GM21619 (cell line): Measurements from ENCODE around the gene UNC45A.
A peak's percentile ranks its signal among the peaks of the same experiment; 100 is the strongest.

Experiments
- ATAC-seq: cut with Tn5 transposase; IDR thresholded peaks from one replicate; pipeline ENCODE4 v1.9.1; 2021; ENCODE audit not compliant: unreplicated experiment

Gene UNC45A

GRCh38 chr15:90959028-90959595 lies 24.0 kb downstream of the UNC45A start:
- ATAC-seq: no peak

GRCh38 chr15:90959894-90960293 lies 24.8 kb downstream of the UNC45A start:
- ATAC-seq: no peak

GRCh38 chr15:90960298-90961091 lies 25.4 kb downstream of the UNC45A start:
- ATAC-seq: no peak

- ATAC-seq: no peak
These were observed 26.9 kb downstream of the UNC45A start for GRCh38 chr15:90962021-90962420.

GRCh38 chr15:90966262-90966661 lies 31.2 kb downstream of the UNC45A start:
- no peak for ATAC-seq

GRCh38 chr15:90967206-90967605 lies 32.1 kb downstream of the UNC45A start:
- ATAC-seq: no peak

- no peak for ATAC-seq
These were observed 33.3 kb downstream of the UNC45A start for GRCh38 chr15:90968434-90968833.

GRCh38 chr15:90970274-90970673 lies 35.2 kb downstream of the UNC45A start:
- ATAC-seq: no peak

- ATAC-seq: no peak
These were observed 37.0 kb downstream of the UNC45A start for GRCh38 chr15:90972133-90972532.

GRCh38 chr15:90974216-90974615 lies 39.1 kb downstream of the UNC45A start:
- no peak for ATAC-seq

- ATAC-seq: no peak
These were observed 44.5 kb downstream of the UNC45A start for GRCh38 chr15:90979582-90979981.

GRCh38 chr15:90981681-90982080 lies 46.6 kb downstream of the UNC45A start:
- ATAC-seq: peak; percentile 81

GRCh38 chr15:90982135-90982534 lies 47.0 kb downstream of the UNC45A start:
- peak; percentile 40 for ATAC-seq

GRCh38 chr15:90986790-90987507 lies 51.9 kb downstream of the UNC45A start:
- ATAC-seq: peak; percentile 56

GRCh38 chr15:90987561-90988141 lies 52.6 kb downstream of the UNC45A start:
- ATAC-seq: no peak

- ATAC-seq: no peak
These were observed 53.2 kb downstream of the UNC45A start for GRCh38 chr15:90988296-90988695.

- no peak for ATAC-seq
These were observed 54.1 kb downstream of the UNC45A start for GRCh38 chr15:90989040-90989768.

- no peak for ATAC-seq
These were observed 55.4 kb downstream of the UNC45A start for GRCh38 chr15:90990446-90990845.

GRCh38 chr15:90991587-90992285 lies 56.7 kb downstream of the UNC45A start:
- ATAC-seq: no peak

- peak; percentile 18 for ATAC-seq
These were observed 59.0 kb downstream of the UNC45A start for GRCh38 chr15:90994059-90994416.
